Measurements from ENCODE around the gene RSAD2. TPM values are rescaled to one million over a fixed set of nuclear protein-coding genes. Genes with fewer than 3 reads are reported as not detected.

RSAD2 gene
- total and polyA plus RNA-seq, 9 of the 15 experiments (the other 6 are each of a cell fraction or from before 2014, with no cell fraction given) = 0.15 to 1.4 (median 0.28) TPM

GRCh38 chr2:6845312-6845711 is 32.3 kb upstream of the RSAD2 start (continued):
- no peak for TF ChIP-seq HNRNPH1 (optimal IDR thresholded peaks at IDR 0.05; ENCODE audit: low read depth, low read length)
- no peak for TF ChIP-seq KLF6 (CRISPR knock-in tag; IDR thresholded peaks at IDR 0.05; ENCODE audit: borderline replicate concordance)
- no peak for TF ChIP-seq THRB (CRISPR knock-in tag; conservative IDR thresholded peaks at IDR 0.05)
- peak; percentile 87 for TF ChIP-seq ZFP36 (IDR thresholded peaks at IDR 0.05; ENCODE audit: low read depth, low read length, partially characterized antibody)
- peak; percentile 99 for TF ChIP-seq CBX1 (IDR thresholded peaks at IDR 0.05; ENCODE audit: low read depth)
- TF ChIP-seq GABPB1 (CRISPR knock-in tag; IDR thresholded peaks at IDR 0.05) = no peak
- no peak for TF ChIP-seq RAD51 (IDR thresholded peaks at IDR 0.05; ENCODE audit: borderline replicate concordance, low read depth)
- TF ChIP-seq ZNF274 (IDR thresholded peaks at IDR 0.05; ENCODE audit: borderline replicate concordance, low read depth, low read length) = no peak
- no peak for TF ChIP-seq RBFOX2 (IDR thresholded peaks at IDR 0.05; ENCODE audit: low read depth, low read length)
- TF ChIP-seq NR4A1 (CRISPR knock-in tag; IDR thresholded peaks at IDR 0.05) = no peak
- peak; percentile 28; the same call in 1 of the 2 replicates for TF ChIP-seq NR4A1 (tag; IDR thresholded peaks at IDR 0.05)
- no peak for TF ChIP-seq ELF2 (CRISPR knock-in tag; IDR thresholded peaks at IDR 0.05)
- no peak for TF ChIP-seq POLR2A (conservative IDR thresholded peaks at IDR 0.05)
- no peak for TF ChIP-seq ZSCAN29 (IDR thresholded peaks at IDR 0.05)
- no peak for TF ChIP-seq PKNOX1 (IDR thresholded peaks at IDR 0.05)
- TF ChIP-seq ZNF24 (IDR thresholded peaks at IDR 0.05) = no peak
- TF ChIP-seq HOXB6 (CRISPR knock-in tag; IDR thresholded peaks at IDR 0.05; ENCODE audit: borderline replicate concordance) = no peak
- TF ChIP-seq ZNF324 (CRISPR knock-in tag; IDR thresholded peaks at IDR 0.05) = no peak
- no peak for TF ChIP-seq HMG20B (CRISPR knock-in tag; IDR thresholded peaks at IDR 0.05)
- TF ChIP-seq ZNF75A (CRISPR knock-in tag; IDR thresholded peaks at IDR 0.05) = no peak
- TF ChIP-seq ZNF77 (CRISPR knock-in tag; IDR thresholded peaks at IDR 0.05) = no peak
- TF ChIP-seq, protein P1, sequence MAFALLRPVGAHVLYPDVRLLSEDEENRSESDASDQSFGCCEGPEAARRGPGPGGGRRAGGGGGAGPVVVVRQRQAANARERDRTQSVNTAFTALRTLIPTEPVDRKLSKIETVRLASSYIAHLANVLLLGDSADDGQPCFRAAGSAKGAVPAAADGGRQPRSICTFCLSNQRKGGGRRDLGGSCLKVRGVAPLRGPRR (CRISPR knock-in tag; IDR thresholded peaks at IDR 0.05) = no peak
- TF ChIP-seq ELK1 (CRISPR knock-in tag; IDR thresholded peaks at IDR 0.05) = no peak
- TF ChIP-seq MXI1 (IDR thresholded peaks at IDR 0.05; ENCODE audit: low read depth, low read length) = no peak
- TF ChIP-seq, protein P2, sequence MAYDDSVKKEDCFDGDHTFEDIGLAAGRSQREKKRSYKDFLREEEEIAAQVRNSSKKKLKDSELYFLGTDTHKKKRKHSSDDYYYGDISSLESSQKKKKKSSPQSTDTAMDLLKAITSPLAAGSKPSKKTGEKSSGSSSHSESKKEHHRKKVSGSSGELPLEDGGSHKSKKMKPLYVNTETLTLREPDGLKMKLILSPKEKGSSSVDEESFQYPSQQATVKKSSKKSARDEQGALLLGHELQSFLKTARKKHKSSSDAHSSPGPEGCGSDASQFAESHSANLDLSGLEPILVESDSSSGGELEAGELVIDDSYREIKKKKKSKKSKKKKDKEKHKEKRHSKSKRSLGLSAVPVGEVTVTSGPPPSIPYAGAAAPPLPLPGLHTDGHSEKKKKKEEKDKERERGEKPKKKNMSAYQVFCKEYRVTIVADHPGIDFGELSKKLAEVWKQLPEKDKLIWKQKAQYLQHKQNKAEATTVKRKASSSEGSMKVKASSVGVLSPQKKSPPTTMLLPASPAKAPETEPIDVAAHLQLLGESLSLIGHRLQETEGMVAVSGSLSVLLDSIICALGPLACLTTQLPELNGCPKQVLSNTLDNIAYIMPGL (CRISPR knock-in tag; IDR thresholded peaks at IDR 0.05) = no peak
- TF ChIP-seq WHSC1 (IDR thresholded peaks at IDR 0.05; ENCODE audit: low read length) = no peak
- no peak for TF ChIP-seq ZNF444 (CRISPR knock-in tag; IDR thresholded peaks at IDR 0.05)
